BJ (cell line): ENCODE results near the gene CDKAL1. TPM values are rescaled to one million over a fixed set of nuclear protein-coding genes. Genes with fewer than 3 reads are reported as not detected.

Experiments used
- CTCF ChIA-PET: fragments of 350-600 bp; formaldehyde crosslinking; extraction: SDS; loops from one replicate; lab custom pipeline; 2021; ENCODE audit warnings: antibody characterized with exemption, inconsistent platforms; lab: Yijun Ruan, JAX
- POLR2A ChIA-PET: fragments of 300-600 bp; sonication (Branson Sonifier 250); formaldehyde crosslinking; extraction: SDS; loops from one replicate; lab custom pipeline; 2021; ENCODE audit warnings: antibody characterized with exemption; lab: Charles Lee
- DNase-seq: peaks from one replicate; pipeline ENCODE4 v3.0.0-alpha.2; 2011; ENCODE audit warnings: low read depth
- H3K27me3 ChIP-seq: 2 replicates; pipeline ENCODE4 v1.6.0; 2011; ENCODE audit warnings: low read length; ENCODE audit not compliant: control insufficient read depth, insufficient read depth
- H3K36me3 ChIP-seq: 2 replicates; pipeline ENCODE4 v1.5.1; 2011; ENCODE audit warnings: low read length; ENCODE audit not compliant: control insufficient read depth, insufficient read depth
- H3K4me3 ChIP-seq: 2 replicates; pipeline ENCODE4 v1.5.1; 2011; ENCODE audit warnings: low read depth, mild to moderate bottlenecking, control low read depth, low read length
- polyA plus RNA-seq: library from polyadenylated mRNA; depleted of rRNA; stranded (reverse); fragments of >200 nt; gene quantifications from 2 replicates; pipeline ENCODE4 v1.2.3, GENCODE V29; 2011
- TF ChIP-seq, protein P1 (sequence below): IDR thresholded peaks from 2 replicates; pipeline ENCODE4 v1.5.1; 2011; ENCODE audit warnings: low read depth, mild to moderate bottlenecking, control low read depth, inconsistent platforms, low read length, moderate library complexity; ENCODE audit not compliant: insufficient read depth

Gene CDKAL1
- polyA plus RNA-seq, 1 experiment, result 3.8 TPM

DNA sequence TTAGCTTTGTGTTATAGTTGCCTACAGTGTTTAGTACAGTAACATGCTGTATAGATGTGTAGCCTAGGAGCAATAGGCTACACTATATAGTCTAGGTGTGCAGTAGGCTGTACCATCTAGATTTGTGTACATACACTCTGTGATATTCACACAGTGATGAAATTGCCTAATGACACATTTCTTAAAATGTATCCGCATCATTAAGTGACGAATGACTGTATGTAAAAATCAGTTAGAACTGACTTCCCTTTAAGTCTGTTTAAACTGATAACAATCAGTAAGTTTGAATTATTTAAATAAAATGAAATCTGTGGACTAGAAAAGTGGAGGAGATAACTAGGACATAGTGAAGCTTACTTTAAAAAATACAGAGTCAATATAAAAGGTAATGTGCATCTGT lies 176.1 kb downstream of the CDKAL1 start:
- H3K27me3 ChIP-seq, result no peaks in the 10 kb centered on the region
- POLR2A ChIA-PET, result no interaction called here

DNA sequence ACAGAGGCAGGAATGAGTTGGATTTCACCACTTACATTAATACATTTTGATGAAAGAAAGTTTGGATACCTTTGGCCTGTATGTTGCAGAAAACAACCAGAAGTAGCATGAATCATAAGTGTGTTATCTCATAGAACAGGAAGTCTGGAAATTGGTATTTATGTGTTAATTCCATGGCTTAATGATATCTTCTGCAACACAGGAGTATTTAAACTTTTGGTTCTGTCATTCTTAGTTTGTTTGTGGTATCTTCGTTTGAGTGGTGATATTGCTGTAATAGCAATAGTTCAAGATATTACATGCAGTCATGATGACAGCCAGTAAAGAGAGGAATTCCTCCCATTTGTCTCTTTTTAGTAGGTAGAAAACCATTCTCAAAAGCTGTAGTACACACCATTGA lies 177.3 kb downstream of the CDKAL1 start:
- Histone ChIP-seq H3K27me3 (no peaks in the 10 kb centered on the region), H3K4me3 (no peak overlapping the region), H3K36me3 (no peaks in the 10 kb centered on the region)
- DNase-seq, result no peak
- CTCF ChIA-PET, result interaction anchor here (0.6 kb wide), 1 partner anchor 23 kb away, joined by 3 read pairs; no protein-coding TSS in a partner anchor
- TF ChIP-seq, protein P1, sequence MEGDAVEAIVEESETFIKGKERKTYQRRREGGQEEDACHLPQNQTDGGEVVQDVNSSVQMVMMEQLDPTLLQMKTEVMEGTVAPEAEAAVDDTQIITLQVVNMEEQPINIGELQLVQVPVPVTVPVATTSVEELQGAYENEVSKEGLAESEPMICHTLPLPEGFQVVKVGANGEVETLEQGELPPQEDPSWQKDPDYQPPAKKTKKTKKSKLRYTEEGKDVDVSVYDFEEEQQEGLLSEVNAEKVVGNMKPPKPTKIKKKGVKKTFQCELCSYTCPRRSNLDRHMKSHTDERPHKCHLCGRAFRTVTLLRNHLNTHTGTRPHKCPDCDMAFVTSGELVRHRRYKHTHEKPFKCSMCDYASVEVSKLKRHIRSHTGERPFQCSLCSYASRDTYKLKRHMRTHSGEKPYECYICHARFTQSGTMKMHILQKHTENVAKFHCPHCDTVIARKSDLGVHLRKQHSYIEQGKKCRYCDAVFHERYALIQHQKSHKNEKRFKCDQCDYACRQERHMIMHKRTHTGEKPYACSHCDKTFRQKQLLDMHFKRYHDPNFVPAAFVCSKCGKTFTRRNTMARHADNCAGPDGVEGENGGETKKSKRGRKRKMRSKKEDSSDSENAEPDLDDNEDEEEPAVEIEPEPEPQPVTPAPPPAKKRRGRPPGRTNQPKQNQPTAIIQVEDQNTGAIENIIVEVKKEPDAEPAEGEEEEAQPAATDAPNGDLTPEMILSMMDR, result no peak
- POLR2A ChIA-PET, result no interaction called here

More for the DNA sequence above, 176.1 kb downstream of the CDKAL1 start:
- no peak for DNase-seq
- Histone ChIP-seq H3K4me3 (no peak overlapping the region), H3K36me3 (no peaks in the 10 kb centered on the region)
- CTCF ChIA-PET, result no interaction called here
- TF ChIP-seq, protein P1, result no peak

DNA sequence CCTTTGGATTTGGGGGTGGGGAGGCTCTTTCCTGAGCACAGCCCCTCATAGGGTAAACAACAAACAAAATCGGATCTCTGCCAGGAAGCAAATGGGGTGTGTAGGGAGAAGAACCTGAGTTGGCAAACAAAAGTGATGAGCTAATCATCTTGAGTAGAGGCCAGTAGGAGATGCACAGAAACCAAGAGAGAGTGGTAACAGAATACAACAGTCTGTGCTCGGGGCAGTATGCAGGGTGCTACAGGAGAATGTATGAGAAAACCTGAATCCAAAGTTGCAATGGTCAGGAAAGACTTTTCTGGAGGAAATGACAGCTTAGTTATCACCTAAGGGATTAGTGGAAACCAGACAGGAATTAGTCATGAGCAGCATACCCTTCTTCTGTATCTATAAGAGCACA lies 177.8 kb downstream of the CDKAL1 start:
- TF ChIP-seq, protein P1, result no peak
- Histone ChIP-seq H3K4me3 (no peak overlapping the region), H3K36me3 (no peaks in the 10 kb centered on the region), H3K27me3 (no peaks in the 10 kb centered on the region)
- CTCF ChIA-PET, result interaction anchor here (0.6 kb wide), 1 partner anchor 24 kb away, joined by 3 read pairs; no protein-coding TSS in a partner anchor
- POLR2A ChIA-PET, result no interaction called here
- DNase-seq, result no peak

DNA sequence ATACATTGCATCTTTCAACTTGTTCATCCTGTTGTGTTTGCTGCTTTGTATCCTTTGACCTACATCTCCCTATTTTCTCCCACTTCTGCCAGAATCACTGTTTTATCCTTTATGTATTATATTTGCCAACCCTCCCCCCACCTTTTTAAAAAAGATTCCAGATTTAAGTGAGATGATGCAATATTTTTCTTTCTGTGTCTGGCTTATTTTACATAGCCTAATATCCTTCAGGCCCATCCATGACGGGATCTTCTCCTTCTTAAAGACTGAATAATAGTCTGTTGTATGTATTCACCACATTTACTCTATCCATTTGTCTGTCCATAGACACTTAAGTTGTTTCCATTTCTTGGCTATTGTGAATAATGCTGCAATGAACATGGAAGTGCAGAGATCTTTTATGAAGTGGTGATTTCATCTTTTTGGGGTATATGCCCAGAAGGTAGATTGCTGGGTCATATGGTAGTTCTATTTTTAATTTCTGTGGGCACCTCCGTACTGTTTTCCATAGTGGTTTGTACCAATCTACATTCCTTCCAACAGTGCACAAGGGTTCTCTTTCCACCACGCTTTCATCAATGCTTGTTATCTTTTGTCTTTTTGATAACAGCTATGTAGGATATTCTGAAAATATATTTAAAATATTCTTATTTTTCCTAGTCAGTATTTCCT lies 181.0 kb downstream of the CDKAL1 start:
- Histone ChIP-seq H3K27me3 (no peaks in the 10 kb centered on the region), H3K4me3 (no peak overlapping the region), H3K36me3 (no peaks in the 10 kb centered on the region)
- ChIA-PET CTCF (no interaction called here), POLR2A (no interaction called here)
- TF ChIP-seq, protein P1, result no peak
- no peak for DNase-seq

DNA sequence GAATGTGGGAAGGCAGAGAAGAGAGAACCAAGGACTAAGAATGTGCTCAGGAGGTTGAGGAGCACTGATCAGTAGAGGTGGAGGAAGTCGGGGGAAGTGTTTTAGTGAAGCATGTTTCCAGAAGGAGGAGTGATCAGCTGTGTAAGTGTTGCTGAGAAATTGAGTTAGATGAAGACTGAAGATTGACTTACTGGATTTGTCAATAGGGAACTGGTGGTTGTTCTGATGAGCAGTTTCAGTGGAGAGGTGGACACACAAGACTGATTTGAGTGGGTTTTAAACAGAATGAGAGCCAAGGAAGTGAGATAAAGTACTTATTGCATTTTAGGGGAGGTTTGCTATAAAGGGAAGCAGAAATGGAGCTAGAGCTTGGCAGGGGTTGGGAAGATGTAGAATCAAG lies 182.6 kb downstream of the CDKAL1 start:
- ChIA-PET CTCF (no interaction called here), POLR2A (no interaction called here)
- TF ChIP-seq, protein P1, result no peak
- Histone ChIP-seq H3K36me3 (no peaks in the 10 kb centered on the region), H3K4me3 (no peak overlapping the region), H3K27me3 (no peaks in the 10 kb centered on the region)
- DNase-seq, result no peak
